WTC11 (cell line): ENCODE data around the gene ZSCAN20. TPM values are rescaled to one million over a fixed set of nuclear protein-coding genes. Genes with fewer than 3 reads are reported as not detected.

Experiments
- ATAC-seq: fragments of 200-7000 bp; cut with Tn5 transposase; 2 replicates; pipeline ENCODE4 v1.10.0; 2021; ENCODE audit warnings: mild to moderate bottlenecking, moderate library complexity
- CTCF ChIA-PET: fragments of 300-600 bp; sonication (Branson Sonifier 250); formaldehyde crosslinking; loops from one replicate; lab custom pipeline; 2021; ENCODE audit warnings: antibody characterized with exemption; lab: Charles Lee
- POLR2A ChIA-PET: fragments of 350-600 bp; sonication (Branson Sonifier 250); formaldehyde crosslinking; loops from one replicate; lab custom pipeline; 2021; ENCODE audit warnings: antibody characterized with exemption; lab: Charles Lee
- DNase-seq: peaks from one replicate; pipeline ENCODE4 v3.0.0; 2021; ENCODE audit warnings: low spot score
- H3K27ac Mint-ChIP-seq: 2 replicates; pipeline ENCODE4 v1.8.0; 2021; ENCODE audit warnings: mixed read lengths
- H3K27me3 Mint-ChIP-seq: 2 replicates; pipeline ENCODE4 v1.8.0; 2021; ENCODE audit warnings: low read depth, mild to moderate bottlenecking, moderate library complexity, mixed read lengths
- H3K36me3 Mint-ChIP-seq: 2 replicates; pipeline ENCODE4 v1.8.0; 2021; ENCODE audit warnings: mixed read lengths
- H3K4me1 Mint-ChIP-seq: 2 replicates; pipeline ENCODE4 v1.8.0; 2022; ENCODE audit warnings: mixed read lengths
- H3K4me3 Mint-ChIP-seq: 2 replicates; pipeline ENCODE4 v1.8.0; 2021; ENCODE audit warnings: mild to moderate bottlenecking, moderate library complexity, mixed read lengths
- H3K9me3 Mint-ChIP-seq: 2 replicates; pipeline ENCODE4 v1.8.0; 2021; ENCODE audit warnings: mixed read lengths
- ARID4B ChIP-seq: sonication (generic); formaldehyde crosslinking; IDR thresholded peaks from 2 replicates; pipeline ENCODE4 v1.8.0; 2023; ENCODE audit warnings: missing genetic modification reagents, mild to moderate bottlenecking, borderline replicate concordance
- ATF1 ChIP-seq: sonication (generic); formaldehyde crosslinking; IDR thresholded peaks from 2 replicates; pipeline ENCODE4 v1.8.1; 2023; ENCODE audit warnings: mild to moderate bottlenecking, moderate library complexity, missing genetic modification reagents
- CTCF ChIP-seq: fragments of 200-600 bp; IDR thresholded peaks from 2 replicates; pipeline ENCODE4 v1.8.0; 2022; ENCODE audit warnings: antibody characterized with exemption
- E2F1 ChIP-seq: sonication (generic); formaldehyde crosslinking; IDR thresholded peaks from 2 replicates; pipeline ENCODE4 v1.8.0; 2022; ENCODE audit warnings: mild to moderate bottlenecking, missing genetic modification reagents
- EMX1 ChIP-seq: fragments of 250-450 bp; sonication (Bioruptor Pico); IDR thresholded peaks from 2 replicates; pipeline ENCODE4 v1.8.0; 2021; ENCODE audit warnings: mild to moderate bottlenecking
- ESRRA ChIP-seq: sonication (generic); formaldehyde crosslinking; IDR thresholded peaks from 2 replicates; pipeline ENCODE4 v1.8.1; 2022; ENCODE audit warnings: mild to moderate bottlenecking, missing genetic modification reagents, borderline replicate concordance
- FOXJ3 ChIP-seq: sonication (generic); formaldehyde crosslinking; IDR thresholded peaks from 2 replicates; pipeline ENCODE4 v1.9.0; 2021; ENCODE audit warnings: missing genetic modification reagents, mild to moderate bottlenecking, borderline replicate concordance
- FOXK1 ChIP-seq: sonication (generic); formaldehyde crosslinking; IDR thresholded peaks from 2 replicates; pipeline ENCODE4 v1.8.0; 2022; ENCODE audit warnings: mild to moderate bottlenecking, moderate library complexity, missing genetic modification reagents
- FOXP1 ChIP-seq: sonication (generic); formaldehyde crosslinking; IDR thresholded peaks from 2 replicates; pipeline ENCODE4 v1.8.0; 2022; ENCODE audit warnings: missing genetic modification reagents, mild to moderate bottlenecking, moderate library complexity, borderline replicate concordance
- GTF2I ChIP-seq: fragments of 250-450 bp; sonication (Bioruptor Pico); conservative IDR thresholded peaks from 2 replicates; pipeline ENCODE4 v1.4.0; 2021; ENCODE audit warnings: mild to moderate bottlenecking
- HMGA2 ChIP-seq: fragments of 250-450 bp; sonication (Bioruptor Pico); IDR thresholded peaks from 2 replicates; pipeline ENCODE4 v1.4.0; 2021; ENCODE audit warnings: mild to moderate bottlenecking, moderate library complexity
- IRF1 ChIP-seq: sonication (generic); formaldehyde crosslinking; IDR thresholded peaks from 2 replicates; pipeline ENCODE4 v1.8.0; 2023; ENCODE audit warnings: missing genetic modification reagents
- IRF2 ChIP-seq: sonication (generic); formaldehyde crosslinking; IDR thresholded peaks from 2 replicates; pipeline ENCODE4 v1.8.0; 2022; ENCODE audit warnings: low read depth, missing genetic modification reagents, borderline replicate concordance
- NR1H2 ChIP-seq: sonication (generic); formaldehyde crosslinking; IDR thresholded peaks from 2 replicates; pipeline ENCODE4 v1.9.0; 2021; ENCODE audit warnings: mild to moderate bottlenecking, moderate library complexity, missing genetic modification reagents
- NR3C1 ChIP-seq: sonication (generic); formaldehyde crosslinking; conservative IDR thresholded peaks from 2 replicates; pipeline ENCODE4 v1.8.1; 2023; ENCODE audit warnings: low read depth, mild to moderate bottlenecking, missing genetic modification reagents
- SMAD4 ChIP-seq: sonication (generic); formaldehyde crosslinking; IDR thresholded peaks from 2 replicates; pipeline ENCODE4 v1.8.0; 2022; ENCODE audit warnings: mild to moderate bottlenecking, missing genetic modification reagents
- STAT6 ChIP-seq: sonication (generic); formaldehyde crosslinking; conservative IDR thresholded peaks from 2 replicates; pipeline ENCODE4 v1.8.1; 2023; ENCODE audit warnings: mild to moderate bottlenecking, low read depth, missing genetic modification reagents, moderate library complexity
- ZNF263 ChIP-seq: sonication (generic); formaldehyde crosslinking; IDR thresholded peaks from 2 replicates; pipeline ENCODE4 v1.8.1; 2022; ENCODE audit warnings: low read depth, mild to moderate bottlenecking, moderate library complexity, missing genetic modification reagents
- ZNF396 ChIP-seq: fragments of 250-450 bp; sonication (Bioruptor Pico); IDR thresholded peaks from 2 replicates; pipeline ENCODE4 v1.8.0; 2021; ENCODE audit warnings: mild to moderate bottlenecking, moderate library complexity, borderline replicate concordance
- ZNF425 ChIP-seq: fragments of 250-450 bp; sonication (Bioruptor Pico); conservative IDR thresholded peaks from 2 replicates; pipeline ENCODE4 v1.9.0; 2021; ENCODE audit warnings: mild to moderate bottlenecking
- total RNA-seq: library from RNA; stranded (reverse); gene quantifications from 3 replicates; pipeline ENCODE4 v1.2.3, GENCODE V29; 2021

ZSCAN20 gene
- total RNA-seq, 1 experiment from 2014 or later = 3.7 TPM

GRCh38 chr1:33488624-33489023 lies 16.2 kb downstream of the ZSCAN20 start:
- no peak for ATAC-seq
- peaks cover 25% of the 10 kb centered on the region for H3K9me3 Mint-ChIP-seq
- H3K27ac Mint-ChIP-seq = no peak overlapping the region
- H3K4me1 Mint-ChIP-seq = no peaks in the 10 kb centered on the region
- H3K27me3 Mint-ChIP-seq = peaks cover 4% of the 10 kb centered on the region; the same call in 1 of the 2 replicates
- CTCF ChIA-PET = interaction anchor here (1.0 kb wide), 1 partner anchor 12 kb away, joined by 4 read pairs; no protein-coding TSS in a partner anchor
- DNase-seq = no peak
- POLR2A ChIA-PET = no interaction called here
- H3K36me3 Mint-ChIP-seq = peaks cover 31% of the 10 kb centered on the region
- H3K4me3 Mint-ChIP-seq = no peak overlapping the region
- TF ChIP-seq SMAD4 (CRISPR knock-in tag) (no peak), FOXJ3 (no peak), ARID4B (CRISPR knock-in tag) (no peak), STAT6 (CRISPR knock-in tag) (no peak), GTF2I (CRISPR knock-in tag) (no peak), FOXP1 (CRISPR knock-in tag) (no peak), HMGA2 (CRISPR knock-in tag) (no peak), ZNF425 (no peak), ZNF263 (CRISPR knock-in tag) (no peak), NR3C1 (CRISPR knock-in tag) (no peak), IRF2 (CRISPR knock-in tag) (no peak), ESRRA (no peak), NR1H2 (CRISPR knock-in tag) (no peak), EMX1 (CRISPR knock-in tag) (no peak)
- TF ChIP-seq, all 79 proteins: peak for 0

GRCh38 chr1:33494929-33495328 lies 22.5 kb downstream of the ZSCAN20 start:
- ATAC-seq (no peak), DNase-seq (no peak)
- Mint-ChIP-seq H3K36me3 (peaks cover 59% of the 10 kb centered on the region), H3K27me3 (peaks cover 15% of the 10 kb centered on the region), H3K27ac (no peak overlapping the region), H3K4me1 (peaks cover 5% of the 10 kb centered on the region), H3K4me3 (no peak overlapping the region), H3K9me3 (peaks cover 66% of the 10 kb centered on the region)
- ChIA-PET POLR2A (no interaction called here), CTCF (no interaction called here)
- TF ChIP-seq ZNF396 (CRISPR knock-in tag) (no peak), IRF1 (no peak), CTCF (no peak), ATF1 (CRISPR knock-in tag) (no peak), E2F1 (CRISPR knock-in tag) (no peak), FOXK1 (CRISPR knock-in tag) (no peak)
